Right hindlimb (tissue), 1 donor: ENCODE results near the gene CCDC187.

Source experiments
- DNase-seq: peaks from one replicate; pipeline ENCODE4 v3.0.0-alpha.2; 2018

The CCDC187 gene

DNA sequence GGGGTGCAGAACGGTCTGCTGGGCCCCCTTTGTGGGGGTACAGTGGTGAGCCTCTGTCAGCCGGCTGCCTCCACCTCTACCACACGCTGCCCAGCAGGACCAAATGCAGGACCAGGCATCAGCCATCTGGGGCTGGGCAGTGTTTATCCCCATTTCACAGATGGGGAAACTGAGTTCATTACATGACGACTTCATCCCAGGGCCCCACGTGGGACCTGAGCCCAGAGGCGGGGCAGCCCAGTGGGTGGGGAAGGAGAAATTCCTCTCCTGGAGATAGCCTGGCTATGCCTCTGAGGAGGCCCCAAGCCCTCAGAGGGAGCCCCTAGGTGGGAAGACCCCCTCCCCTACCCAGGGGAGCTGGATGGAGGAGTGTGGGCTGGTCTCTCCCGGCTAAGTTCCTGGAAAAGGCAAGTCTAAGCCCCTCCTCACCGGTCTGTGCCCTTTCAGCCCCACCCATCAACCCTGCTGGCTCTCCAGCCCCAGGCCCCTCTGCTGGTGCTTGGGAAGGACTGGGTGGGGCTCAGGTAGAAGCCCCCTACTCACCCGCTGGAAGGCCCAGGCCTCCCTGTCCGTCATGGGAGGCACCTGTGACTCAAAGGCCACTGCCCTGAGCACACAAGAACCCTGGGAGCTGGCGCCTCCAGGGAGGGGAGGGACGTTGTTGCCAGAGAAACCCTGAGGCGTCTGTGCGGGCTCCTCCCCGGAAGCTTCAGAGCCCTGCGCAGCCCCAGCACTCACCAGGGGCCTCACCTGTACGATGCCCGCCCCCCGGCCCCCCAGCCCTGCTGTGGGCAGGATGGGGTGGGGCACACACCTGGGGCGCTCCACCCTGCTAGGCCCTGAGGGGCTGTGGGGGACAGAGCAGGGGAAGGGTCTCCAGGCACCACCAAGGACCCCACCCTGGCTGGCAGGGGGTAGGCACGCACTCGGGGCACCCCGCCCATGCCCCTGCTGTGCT, 7.4 kb upstream of the CCDC187 start:
- DNase-seq = no peak

DNA sequence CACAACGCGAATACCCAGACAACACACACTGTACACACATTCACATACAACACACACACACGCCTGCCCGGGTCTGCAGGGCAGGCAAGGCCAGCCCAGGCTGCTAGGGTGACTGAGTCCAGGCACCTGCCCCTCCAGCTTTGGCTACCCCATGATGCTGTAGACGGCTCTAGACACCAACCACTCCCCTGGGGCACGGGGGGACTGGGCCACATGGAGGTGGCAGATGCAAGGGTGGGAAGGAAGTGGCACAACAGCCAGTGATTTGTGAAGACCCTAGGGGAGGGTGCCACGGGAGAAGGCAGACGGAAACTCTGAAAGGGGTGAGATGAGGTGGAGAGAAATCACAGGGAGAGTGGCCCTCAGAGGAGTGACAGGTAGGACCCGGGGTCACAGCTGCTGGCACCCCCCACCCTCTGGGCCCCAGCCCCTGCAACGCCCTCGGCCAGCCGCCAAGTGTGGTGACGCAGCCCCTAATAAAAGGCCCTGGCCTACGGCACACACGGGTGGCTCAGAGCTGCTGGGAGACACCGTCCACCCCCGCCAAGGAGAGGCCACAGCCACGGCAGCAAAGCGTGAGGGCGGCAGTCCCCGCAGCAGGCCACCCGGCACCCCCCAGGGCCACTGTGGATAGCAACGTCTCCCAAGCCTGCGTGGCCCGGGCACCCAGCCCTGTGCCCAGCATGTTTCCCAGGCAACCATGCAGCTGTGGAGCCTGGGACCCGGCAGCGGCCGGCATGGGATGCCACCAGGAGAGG, 6.6 kb upstream of the CCDC187 start:
- DNase-seq = no peak

DNA sequence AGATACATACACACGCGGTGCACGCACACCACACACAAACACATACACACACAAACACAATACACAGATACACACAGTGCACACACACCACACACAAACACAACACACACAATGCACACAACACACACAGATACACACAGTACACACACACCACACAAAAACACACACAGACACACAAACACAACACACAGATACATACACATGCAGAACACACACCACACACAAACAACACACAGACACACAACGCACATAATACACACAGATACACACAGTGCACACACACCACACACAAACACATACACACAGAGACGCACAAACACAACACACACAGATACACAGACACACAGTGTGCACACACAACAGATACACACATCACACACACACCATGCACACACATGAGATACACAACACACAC, 5.9 kb upstream of the CCDC187 start:
- DNase-seq = no peak

DNA sequence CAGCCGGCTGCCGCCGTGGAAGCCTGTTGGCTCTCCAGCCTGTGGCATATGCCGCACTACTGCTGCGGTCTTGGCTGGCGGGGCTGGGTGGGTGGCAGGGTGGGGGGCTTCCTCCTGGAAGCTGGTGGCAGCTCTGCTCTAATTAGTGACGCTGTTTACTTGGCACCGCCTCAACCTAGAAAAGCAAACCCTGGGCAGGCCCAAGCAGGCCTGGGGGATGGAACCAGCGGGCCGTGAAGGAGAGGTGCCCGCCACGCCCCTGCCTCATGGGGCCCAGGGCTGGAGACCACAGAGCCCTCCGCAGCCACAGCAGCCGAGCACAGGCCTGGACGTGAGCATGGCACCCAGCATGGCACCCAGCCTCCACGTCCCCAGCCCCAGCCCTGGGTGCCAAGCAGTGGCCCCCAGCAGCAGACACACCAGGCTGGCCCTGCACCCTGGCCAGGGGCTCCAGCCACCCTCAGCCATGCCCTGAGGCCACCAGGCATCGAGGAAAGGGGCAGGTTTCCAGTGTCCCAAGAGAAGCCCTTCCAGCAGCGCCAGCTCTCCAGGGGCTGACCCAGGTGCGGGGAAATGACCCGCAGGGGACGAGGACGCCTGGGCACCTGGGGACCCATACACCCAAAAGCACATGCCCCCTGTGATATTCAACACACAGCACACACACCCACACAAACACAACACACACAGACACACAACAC, 5.4 kb upstream of the CCDC187 start:
- DNase-seq = no peak

DNA sequence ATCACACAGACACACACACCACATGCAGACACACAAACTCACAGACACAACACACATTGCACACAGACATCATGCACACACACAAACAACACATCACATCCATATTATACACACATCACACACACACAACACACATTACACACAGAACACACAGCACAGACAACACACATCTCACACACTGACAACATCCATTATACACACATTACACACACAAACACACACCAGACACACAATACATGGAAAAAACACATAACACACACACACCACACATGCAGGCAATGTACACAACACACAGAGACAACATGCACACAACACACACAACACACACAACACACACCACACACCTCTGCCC, 4.8 kb upstream of the CCDC187 start:
- no peak for DNase-seq

DNA sequence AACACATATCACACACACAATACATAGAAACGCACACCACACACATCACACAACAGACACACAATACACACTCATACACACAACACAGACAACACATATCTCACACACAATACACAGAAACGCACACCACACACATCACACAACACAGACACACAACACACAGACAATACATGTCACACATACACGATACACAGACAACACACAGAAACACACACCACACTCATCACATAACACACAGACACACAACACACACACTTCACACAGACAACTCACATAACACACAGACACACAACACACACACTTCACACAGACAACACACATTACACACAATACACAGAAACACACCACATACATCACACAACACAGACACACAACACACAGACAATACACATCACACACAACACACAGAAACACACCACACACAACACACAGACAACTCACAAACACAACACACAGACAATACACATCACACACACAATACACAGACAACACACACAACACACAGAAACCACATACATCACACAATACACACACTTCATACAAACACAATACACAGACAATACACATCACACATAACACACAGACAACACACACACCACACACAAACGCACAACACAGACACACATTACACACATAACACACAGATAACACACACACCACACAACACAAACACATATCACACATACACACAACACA, 4.3 kb upstream of the CCDC187 start:
- DNase-seq = no peak

DNA sequence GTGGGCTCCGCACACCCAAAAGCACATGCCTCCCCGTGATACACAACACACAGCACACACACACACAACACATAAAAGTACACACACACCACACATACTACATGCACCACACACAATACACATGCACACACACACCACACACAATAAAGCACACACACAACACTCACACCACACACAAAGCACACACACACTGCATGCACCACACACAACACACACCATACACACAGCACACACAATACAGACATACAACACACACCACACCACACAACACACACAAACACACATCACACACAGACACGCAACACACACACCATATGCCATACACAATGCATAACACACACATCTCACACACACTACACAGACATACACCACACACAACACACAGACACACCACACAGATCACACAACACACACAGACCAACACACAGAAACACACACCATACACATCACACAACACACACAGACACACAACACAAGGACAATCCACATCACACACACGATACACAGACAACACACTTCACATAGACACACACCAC, 3.4 kb upstream of the CCDC187 start:
- DNase-seq = no peak

DNA sequence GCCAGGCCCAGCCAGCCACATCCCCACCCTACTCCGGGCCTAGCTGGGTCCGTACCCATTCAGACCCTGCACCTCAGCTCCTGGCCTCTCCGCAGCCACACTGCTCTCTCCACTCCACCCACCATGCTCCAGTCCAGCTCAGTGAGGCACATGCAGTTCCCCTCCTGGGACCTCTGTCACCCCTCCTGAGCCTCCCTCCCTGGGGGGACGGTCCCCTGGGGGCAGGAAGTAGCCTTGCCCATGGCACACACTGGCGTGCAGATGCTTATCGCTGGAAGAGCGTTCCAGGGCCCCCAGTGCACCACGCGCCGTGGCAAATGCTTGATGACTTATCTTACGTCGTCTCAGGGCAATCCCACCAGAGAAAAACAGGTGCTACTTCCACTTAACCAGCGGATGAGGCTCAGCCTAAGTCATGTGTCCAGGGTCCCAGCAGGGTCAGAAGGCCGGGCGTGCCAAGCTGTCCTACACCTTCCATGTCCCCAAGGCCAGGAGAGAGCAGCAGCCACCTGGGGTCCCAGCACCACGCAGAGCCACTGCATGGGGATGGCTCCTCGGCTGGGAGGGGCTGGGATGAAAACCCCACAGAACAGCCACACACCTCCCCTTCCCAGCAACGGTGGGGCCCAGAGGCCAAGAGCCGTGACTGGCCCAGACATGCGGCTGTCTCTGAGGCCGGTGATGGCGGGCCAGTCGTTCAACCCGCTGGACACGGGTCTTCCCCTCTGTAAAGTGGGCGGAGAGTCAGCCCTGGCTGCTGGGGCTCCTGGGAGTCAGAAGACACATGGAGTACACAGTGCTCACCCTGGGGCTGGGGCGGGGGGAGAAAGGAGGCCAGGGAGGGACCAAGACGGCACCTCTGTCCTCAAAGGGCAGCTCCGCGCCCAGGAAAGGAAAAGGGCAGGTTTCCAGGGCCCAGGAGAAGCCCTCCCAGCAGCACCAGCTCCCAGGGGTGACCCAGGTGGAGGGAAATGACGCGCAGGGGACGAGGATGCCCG, 2.6 kb upstream of the CCDC187 start:
- no peak for DNase-seq

DNA sequence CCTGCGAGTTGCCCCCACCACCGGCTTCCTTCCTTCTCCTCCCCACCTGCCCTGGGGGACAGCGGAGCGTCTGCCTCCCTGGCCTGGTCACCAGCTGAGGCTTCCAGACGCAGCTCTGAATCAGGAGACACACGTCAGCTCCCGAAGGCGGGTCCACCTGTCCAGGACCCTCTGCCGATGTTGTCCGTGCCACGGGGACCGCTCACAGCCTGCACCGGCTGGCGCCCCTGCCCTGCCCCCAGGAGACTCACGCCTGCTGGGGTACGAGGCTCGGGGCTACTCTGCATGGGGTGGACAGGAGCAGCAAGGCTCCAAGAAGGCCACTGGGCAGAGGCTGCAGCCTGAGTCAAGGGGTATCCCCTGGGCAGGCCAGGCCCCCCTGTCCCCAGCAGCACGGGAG, 1.9 kb upstream of the CCDC187 start:
- DNase-seq = no peak

DNA sequence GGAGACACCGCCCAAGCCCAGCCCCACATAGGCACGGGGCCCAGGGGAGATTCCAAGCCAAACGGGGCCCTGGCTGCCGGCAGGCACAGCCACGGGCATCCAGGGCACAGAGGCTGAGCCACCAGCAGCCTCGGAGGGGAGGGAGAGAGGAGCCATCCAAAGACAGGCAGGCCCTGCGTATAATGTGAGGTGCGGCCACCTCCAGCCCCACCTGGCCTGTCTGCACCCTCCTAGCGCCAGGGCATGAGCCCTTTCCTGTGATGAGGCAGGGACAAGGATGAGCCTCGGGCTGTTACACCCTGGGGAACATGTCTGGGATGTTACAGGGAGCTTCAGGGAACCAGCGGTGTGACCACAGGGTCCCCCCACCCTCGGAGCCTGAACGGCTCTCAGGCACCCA, 1.1 kb upstream of the CCDC187 start:
- DNase-seq = no peak

DNA sequence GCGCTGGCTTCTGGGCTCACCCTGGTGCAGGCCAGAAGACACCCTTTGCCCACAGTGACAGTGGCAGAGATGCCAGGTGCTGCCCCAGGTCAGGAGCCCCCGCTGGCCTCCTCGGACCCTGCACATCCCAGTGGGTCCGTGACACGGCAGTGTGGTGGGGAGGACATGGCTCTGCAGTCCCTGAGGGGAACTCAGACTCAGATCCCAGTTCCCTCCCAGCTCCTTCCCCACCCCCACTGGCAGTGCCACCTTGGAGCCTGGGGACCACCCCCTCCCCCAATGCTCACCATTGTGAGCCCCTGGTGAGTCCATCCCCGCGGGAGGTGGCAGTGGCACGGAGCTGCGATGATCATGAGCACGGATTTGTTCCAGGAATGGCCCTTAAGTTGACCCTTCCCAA, 562 bp upstream of the CCDC187 start:
- no peak for DNase-seq

DNA sequence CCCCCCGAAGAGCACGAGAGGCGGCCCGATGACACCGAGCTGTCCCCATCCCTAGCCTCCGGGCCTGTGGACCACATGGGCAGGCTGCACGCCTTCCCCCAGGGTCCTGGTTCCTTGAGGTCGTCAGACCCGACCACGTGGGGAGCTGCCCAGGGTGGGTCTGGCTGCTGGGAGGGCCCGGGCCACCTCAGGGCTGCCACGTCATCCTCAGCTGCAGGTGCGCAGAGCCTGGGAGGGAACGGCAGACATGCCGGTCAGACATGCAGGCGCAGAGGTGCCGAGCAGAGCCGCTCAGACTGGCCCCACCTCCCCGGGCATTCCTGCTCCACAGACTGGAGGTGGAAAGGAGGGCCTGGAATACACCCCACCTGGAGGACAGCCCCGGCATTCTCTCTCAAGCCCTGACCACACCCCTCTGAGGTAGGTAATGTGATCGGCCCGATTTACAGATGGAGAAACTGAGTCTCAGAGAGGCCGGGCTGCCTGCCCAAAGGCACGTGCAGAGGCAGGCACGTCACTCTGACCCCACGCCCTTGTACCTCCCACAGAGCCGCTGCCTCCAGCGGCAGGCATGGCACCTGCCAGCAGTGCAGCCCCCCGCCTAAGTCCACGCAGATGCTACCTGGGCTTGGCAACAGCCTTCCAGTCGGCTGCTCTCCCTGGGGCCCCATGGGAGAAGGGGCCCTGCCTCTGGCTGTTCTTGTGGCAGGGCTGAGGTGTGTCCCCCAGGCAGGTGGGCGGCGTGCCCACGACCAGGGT, 649 bp downstream of the CCDC187 start:
- DNase-seq = no peak

DNA sequence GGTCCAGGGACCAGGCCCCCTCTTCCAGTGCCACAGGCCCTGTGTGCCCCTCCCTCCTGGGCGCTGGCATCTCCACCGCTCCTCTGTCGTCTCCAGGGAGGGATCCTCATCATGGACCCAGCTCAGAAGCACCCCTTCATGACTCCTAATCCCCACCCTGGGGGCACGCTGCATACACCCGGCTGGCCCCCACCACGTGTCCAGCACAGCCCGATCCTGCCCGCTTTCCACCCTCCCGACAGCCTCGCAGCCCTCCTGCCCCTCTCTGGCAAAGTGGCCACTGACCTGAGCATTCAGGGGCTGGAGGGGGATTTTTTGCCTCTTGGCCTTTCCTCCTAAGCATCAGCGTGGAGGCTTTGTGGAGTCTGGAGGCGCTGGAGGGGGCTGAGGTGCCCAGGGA, 1.4 kb downstream of the CCDC187 start:
- no peak for DNase-seq

DNA sequence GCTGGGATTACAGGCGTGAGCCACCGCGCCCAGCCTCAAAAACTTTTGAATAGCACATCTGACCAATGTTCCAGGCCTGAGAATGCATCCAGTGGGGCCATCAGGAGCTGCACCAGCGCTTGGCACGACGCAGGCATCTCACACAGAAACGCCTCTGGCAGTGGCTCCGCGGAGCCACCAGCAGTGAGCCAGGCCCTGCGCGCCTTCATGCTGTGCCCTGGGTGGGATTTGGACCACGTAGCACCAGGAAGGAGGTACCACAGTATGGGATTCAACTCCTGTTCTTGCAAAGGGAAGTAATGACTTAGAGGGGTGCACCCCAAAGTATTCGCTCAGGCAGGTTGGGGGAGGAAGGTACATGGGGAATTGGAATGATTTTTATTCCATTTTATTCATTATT, 3.0 kb downstream of the CCDC187 start:
- no peak for DNase-seq

DNA sequence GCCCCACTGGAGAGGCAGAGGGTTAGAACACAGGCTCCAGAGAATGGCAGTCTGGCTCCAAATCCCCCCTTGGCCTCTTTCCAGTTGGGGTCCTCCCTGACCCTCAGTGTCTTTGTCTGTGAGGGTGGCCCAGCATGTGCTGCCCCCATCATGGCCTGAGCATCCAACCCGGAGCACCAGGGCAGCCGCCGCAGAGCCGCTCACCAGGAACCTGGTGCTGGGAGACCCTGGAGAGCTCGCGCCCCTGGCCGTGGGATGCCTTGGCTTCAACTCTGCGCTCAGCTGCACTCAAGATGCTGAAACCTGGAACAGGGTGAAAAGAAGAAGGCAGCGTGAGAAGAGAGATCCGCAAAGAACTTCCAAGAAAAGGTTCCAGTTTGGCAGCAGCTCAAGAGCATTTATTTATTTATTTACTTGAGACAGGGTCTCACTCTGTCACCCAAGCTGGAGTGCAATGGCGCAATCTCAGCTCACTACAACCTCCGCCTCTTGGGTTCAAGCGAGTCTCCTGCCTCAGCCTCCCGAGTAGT, 3.8 kb downstream of the CCDC187 start:
- no peak for DNase-seq

DNA sequence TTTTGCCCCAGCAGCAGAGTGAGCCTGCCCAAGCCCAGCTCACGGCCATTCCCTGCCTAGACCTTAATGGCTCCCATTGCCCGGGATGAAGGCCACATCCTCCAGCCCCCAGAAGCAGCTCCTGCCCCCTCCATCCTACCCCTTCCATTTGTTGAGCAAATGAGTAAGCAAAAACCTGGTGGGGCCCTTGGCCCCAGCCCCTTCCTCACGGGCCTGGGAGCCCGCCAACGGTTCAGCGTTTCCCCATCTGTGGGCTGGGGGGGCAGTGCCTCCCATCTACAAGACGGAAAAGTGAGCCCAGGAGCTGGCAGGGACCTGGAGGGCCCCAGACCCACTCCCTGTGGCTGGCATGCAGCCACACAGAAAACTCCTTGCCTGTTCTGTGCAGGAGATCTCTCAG, 4.4 kb downstream of the CCDC187 start:
- no peak for DNase-seq

DNA sequence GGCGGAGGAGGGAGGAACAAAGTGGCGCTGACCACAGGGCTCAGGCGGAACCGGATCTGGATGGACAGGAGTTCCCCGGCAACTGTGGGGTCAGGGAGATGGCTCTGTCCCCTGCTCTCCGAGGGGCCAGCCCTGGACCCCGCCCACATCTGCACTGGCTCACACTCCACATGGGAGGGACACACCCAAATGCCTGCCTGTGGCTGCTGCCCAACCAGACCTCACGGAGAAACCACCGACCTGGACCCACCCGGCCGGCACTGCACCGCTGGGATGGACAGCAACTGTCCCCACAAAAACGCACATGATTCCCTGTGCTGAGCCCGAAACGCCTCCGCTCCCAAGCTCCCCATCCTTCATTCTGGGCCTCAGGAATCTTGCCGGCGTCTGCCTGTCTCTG, 4.8 kb downstream of the CCDC187 start:
- DNase-seq = no peak

DNA sequence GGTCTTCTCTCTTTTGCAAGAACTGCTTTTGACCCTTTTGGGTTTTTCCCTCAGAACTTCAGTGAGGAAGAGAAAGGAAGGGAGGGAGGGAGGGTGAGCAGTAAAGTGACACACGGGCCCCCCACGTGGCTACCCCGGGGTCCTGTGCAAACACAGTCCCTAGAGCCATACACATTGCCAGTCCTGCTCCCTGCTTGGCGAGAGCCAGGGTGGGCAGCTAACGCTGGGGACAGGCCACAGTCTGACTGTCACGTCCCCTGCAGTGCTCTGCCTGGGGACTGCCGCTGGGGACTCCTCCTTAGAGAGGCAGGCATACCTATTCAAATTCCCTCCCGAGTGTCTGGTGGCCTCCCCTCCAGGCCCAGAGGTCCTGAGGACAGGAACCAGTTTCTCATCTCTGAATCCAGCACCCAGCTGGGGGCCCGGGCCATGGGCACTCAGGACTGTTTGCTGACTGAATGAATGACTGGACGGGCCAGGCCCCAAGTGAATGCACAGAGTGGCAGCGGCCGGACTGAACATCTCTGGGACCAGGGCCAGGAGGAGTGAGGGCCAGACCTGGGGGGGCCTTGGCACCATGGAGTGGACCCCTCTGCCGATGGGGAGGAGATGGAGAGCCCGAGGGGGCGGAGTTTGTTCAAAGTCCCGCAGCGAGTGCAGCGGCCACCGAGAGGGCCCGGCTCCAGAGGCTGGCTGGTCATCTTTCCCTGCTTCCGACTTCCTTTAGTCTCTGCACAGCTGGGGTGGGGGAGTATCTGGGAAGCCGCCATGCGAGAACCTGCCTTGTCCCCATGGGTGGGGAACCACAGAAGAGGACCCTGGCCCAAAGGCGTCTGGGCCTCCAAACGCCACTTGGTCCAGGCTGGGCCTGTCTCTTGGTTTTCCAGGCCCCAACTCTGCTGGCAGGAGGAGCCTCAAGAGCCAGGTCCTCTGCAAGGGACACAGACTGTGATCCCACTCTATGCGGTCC, 5.8 kb downstream of the CCDC187 start:
- DNase-seq = no peak
